Left cardiac atrium (tissue), 4 donors: ENCODE measurements around the gene UBE2O. TPM values are rescaled to one million over a fixed set of nuclear protein-coding genes. Genes with fewer than 3 reads are reported as not detected.
A peak's percentile ranks its signal among the peaks of the same experiment; 100 is the strongest.

ENCODE experiments used
- ATAC-seq, 2 donors: fragments of 200-7000 bp; cut with Tn5 transposase; one replicate each; pipeline ENCODE4 v1.9.1; 2020; ENCODE audit warnings: mild to moderate bottlenecking in 2 of 2, moderate library complexity in 2 of 2
- DNase-seq: peaks from one replicate; pipeline ENCODE4 v3.0.0-alpha.2; 2020
- intact Hi-C, 2 donors: fragments of 100-400 bp; cut with DNase I; formaldehyde crosslinking; loops; one replicate each; pipeline versions ENCODE4 v1.14.1 to v1.15.1; 2022 to 2023
- total RNA-seq, 2 donors: library from RNA; stranded (reverse); fragmentation: NEBNext Ultra II Directional; extraction: Animal tissue kit (Norgen Biotek cat#: 25700); gene quantifications; one replicate each; pipeline ENCODE4 v1.2.1, GENCODE V29; 2021
- donor health status: DM: no; HTN: yes; CAD: no.
- donor health status: DM: no; HTN: yes; CAD: no; lungs with severe emphysema.
- donor health status: DM: yes; HTN: yes; CAD: no.
- donor health status: Dilated cardiomyopathy.

The UBE2O gene
- total RNA-seq, 2 donors from 2014 or later = 28.3 to 29.1 TPM

DNA sequence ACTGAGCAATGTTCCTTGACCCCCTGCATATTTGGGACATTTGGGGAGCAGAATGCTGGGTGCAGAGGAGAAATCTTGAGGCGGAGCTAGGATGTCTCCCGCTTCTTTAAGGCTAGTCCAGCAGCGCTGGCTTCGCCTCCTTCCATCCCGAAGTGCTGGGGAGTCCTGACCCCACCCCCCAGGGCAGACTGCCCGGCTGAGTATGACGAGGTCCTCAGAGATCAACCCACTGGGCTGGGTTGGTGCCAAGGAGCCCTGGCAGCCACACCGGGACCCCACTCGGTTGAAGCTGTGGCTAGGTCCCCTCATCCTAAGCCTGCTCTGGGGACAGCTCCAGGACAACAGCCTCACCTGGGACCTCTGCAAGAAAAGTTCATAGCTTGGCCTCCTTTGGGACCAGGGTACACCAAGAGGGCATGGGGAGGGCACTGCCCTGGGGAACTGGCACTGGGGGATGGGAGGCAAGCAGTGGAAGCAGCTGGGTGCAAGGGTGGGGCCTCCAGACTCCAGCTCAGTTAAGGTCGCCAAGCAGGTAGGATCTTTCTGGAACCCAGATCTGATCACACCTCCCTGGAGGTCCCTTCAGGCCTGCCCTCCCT lies 37.3 kb upstream of the UBE2O start:
- intact Hi-C loops = no loop called here
- no peak for ATAC-seq
- no peak for DNase-seq

DNA sequence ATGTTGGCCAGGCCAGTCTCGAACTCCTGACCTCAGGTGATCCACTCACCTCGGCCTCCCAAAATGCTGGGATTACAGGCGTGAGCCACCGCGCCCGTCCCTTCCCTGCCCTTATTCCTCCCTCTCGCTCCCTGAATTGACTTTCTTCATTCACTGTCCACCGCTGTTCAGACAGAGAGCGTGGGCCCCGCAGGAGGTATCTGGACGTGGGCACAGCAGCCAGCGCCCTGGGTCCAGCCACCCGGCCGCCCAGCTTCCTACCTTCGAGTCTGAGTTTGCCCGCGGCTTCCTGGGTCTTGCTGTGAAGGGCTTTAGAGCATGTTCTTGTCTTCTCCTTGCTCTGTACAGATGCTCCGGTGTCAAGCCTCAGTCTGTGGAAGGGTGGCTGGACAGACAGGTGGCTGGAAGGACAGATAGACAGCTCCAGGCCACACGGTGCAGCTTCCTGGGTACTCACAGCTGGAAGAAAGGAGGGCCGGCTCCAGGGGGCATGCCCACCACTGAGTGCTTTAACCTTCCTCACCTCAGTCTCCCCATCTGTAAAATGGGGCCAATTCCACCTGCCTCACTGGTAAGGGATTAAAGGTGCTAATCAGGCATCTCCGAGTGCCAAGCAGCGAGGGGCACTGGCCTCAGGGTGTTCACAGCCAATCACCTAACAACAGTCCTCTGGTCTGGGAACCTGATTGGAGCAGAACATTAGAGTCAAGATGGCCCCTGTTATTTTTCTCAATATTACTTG lies 34.7 kb upstream of the UBE2O start:
- no peak for ATAC-seq
- no peak for DNase-seq
- intact Hi-C loops = no loop called here

DNA sequence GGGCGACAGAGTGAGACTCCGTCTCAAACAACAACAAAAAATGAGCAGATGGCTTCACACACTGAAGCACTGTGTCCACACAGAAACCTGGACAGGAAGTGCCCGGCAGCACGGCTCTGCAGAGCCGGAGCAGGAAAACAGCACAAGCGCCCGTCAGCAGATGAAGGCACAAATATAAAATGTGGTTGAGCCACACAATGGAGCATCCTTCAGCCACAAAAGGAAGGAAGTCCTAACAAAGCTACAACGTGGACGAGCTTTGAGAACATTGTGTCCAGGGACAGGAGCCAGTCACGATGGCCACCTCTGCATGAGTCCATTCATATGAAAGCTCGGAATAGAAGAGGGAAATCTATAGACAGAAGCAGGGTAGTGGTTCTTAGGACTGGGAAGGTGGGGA lies 32.6 kb upstream of the UBE2O start:
- peak; percentile 57 to 63 for ATAC-seq
- DNase-seq = no peak
- intact Hi-C loops = no loop called here

DNA sequence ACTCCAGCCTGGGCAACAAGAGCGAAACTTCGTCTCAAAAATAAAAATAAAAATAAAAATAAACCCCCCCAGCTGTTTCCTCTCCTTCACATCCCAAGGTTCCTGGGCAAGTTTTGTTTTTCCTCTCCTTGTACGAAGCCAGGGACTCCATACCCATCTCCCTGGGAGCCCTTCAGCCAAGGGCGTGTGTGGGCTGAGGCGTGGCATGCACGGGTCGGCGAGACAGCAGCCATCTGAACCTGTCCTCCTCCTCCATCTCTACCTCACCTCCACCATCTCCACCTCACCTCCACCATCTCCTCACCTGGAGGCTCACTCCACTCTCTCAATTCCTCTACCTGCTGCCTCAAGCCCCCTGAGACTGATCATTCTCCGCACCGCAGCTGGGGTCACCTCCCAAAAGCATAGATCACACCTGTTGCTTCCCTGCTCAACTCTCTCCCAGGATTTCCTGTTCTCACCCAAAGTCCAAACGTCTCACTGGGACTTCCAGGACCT lies 31.3 kb upstream of the UBE2O start:
- ATAC-seq = no peak
- no peak for DNase-seq
- intact Hi-C loops = no loop called here

DNA sequence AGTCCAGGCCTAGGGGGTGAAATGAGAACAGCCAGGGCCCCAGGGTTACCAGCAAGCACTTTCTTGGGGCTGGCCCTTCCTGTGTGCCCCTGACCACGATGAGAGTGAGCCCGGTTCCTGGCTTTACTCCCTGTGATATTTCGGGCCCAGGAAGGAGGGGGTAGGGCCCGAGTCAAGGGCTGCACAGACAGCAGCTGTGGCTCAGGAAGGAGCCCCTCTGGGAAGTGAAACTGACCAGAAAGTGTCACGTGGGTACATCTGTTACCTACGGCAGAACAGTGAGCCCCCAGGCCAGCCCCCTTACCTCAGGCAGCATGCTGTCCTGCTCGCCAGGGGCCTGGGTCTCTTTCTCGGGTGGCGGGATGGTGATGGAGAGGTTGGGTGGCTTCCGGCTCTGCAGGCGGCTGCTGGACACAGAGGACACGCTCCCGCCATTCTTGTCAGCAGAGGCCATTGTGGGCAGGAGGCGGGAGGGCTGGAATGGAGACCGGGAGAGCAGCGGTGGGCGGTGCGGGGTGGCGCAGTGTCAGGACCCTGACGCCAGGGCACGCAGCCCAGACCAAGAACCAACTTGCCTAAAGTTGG lies 28.2 kb upstream of the UBE2O start:
- DNase-seq (no peak), ATAC-seq (peak; percentile 25 to 42)
- intact Hi-C loops = no loop called here

DNA sequence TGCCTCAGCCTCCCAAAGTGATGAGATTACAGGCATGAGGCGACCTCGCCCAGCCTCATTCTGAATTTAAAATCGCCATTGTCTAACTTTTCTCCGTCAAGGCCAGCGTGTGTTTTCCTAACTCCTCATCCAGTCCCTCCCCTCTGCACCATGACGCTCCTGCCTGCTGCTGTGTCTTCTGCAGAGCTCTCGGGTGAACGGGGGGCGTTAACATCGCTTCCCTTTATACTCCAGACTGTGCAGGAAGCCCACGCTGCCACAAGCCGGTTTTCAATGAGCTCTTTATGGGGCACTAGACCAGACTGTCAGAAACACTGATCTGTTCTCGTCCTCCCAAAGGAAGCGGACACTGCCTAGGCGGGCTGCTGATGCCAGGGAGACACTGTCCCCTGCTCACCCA lies 27.7 kb upstream of the UBE2O start:
- DNase-seq = no peak
- ATAC-seq = no peak
- intact Hi-C loops = no loop called here

DNA sequence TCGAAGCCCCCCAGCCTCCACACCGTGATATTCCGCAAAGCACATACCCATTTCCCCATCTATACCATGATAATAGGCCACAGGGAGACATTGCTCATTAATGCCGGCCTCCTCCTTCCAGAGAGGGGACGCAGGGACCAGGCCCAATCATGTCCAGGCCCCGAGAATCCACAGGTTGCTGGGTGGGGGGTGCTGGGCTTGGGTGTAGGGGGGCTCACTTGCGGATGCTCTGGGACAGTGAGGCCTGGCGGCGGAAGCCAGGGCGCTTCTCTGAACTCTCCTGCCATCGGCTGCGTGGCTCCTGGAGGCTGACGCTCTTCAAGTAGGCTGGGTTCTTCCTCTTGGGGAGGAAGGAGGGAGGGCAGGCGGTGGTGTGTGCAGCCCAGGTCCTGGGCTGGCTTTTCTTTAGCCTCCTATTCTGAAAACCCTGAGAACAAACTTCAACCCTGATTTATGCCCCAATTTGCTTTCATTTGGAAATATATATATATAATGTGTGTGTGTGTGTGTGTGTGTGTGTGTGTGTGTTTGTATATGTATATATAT lies 26.6 kb upstream of the UBE2O start:
- intact Hi-C loops = no loop called here
- no peak for ATAC-seq
- DNase-seq = no peak

DNA sequence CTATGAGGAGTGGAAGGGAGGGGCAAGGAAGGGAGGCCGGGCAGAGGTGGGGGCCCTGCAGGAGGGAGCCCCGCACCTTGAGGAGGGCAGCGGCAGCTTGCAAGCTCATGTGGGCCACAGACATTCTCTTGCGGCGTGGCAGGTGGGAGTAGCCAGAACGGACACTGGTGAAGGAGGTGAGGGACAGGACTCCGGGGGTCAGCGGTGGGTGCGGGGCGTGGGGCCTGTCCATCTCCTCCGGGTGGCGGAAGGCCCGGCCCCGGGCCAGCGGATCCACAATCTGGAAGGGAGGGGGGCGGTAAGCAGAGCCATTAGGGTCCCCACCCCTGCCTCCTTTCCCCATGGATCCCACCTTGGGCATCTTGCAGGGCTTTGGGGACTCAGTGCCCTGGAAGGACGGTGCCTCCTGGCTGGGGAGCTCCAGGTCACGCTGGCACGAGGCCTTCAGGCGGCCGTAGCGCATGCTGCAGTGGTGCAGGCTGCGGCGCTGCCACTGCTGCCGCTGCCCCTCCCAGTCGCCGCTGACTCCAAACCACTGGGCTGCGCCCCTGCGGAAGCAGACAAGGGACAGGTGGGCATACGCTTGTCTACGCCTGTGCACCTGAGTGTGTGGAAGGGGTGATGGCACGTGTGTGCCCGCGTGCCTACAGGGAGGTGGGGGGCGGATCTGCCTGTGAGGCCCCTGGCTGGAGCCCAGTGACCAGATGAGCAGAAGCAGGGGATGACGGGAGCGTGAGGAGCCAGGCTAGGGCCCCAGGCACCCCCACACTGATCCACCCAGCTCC lies 26.0 kb upstream of the UBE2O start:
- ATAC-seq = no peak
- intact Hi-C loops = no loop called here
- no peak for DNase-seq

DNA sequence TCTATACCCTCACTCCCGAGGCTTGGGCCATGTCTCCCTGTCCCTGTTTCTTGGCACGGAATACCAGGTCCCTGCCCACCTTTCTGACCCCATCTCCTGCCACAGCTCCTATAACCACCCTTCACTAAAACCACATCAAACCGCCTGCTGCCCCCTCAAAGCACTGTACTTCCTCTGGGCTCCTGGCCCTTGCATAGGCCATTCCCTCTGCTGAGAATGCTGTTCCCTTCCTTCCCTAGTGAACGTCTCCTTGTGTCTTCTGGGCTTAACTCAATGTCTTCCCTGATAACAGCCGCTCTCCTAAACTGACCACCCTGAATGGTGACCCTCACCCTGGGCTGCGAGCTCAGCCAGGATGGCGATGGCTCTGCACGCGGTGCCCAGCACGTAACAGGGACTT lies 25.1 kb upstream of the UBE2O start:
- no peak for ATAC-seq
- no peak for DNase-seq
- intact Hi-C loops = no loop called here

DNA sequence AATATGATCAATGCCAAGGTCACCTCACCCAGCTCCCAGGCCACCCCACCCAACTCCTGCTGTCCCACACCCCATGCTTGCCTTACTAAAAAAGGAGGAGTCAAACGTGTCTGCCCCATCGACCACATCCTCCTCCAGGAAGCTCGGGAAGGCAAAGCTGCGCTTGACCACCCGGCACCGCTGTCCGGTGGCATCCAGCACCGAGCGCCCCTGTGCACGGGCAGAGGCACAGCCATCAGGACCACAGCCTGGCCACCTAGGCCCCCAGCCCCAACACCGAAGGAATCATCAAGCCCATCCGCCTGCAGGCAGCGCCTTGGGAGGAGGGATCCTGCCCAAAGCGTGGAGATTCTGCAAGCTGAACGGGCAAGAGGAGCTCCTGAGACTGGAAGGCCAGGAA lies 24.6 kb upstream of the UBE2O start:
- intact Hi-C loops = no loop called here
- ATAC-seq (no peak), DNase-seq (no peak)

DNA sequence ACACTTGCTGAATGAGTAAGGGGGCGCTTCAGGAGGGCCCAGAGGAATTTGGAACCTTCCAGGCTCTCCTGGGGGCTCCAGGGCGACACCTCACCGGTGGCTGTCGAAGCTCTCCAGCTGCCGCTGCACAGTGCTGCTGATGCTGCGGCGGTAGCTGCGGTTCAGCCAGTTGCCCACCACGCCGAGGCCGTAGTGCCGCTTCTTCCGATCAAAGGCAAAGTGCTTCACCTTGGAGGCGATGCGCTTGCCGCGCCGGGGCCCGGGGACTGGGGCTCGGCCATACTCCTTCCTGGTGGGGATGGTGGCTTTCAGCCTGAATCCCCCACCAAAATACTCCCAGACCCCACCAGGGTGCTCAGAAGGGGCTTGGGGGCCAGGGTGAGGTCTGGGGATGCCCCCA lies 23.8 kb upstream of the UBE2O start:
- ATAC-seq (no peak), DNase-seq (no peak)
- intact Hi-C loops = no loop called here

DNA sequence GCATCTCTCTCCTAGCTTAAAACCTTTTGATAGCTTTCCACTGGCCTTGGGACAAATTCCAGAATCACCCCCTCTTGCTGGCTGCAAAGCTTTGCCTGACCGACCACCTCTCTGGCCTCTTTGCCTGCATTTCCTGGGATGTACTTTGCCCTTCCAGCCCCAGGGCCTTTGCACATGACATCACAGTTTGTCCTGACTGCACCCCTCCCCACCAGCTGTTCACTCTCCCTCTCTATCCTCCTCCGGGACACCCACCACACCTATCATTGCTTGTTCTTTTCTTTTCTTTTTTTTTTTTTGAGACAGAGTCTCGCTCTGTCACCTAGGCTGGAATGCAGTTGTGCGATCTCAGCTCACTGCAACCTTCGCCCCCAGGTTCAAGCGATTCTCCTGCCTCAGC lies 22.4 kb upstream of the UBE2O start:
- intact Hi-C loops = no loop called here
- no peak for DNase-seq
- no peak for ATAC-seq

DNA sequence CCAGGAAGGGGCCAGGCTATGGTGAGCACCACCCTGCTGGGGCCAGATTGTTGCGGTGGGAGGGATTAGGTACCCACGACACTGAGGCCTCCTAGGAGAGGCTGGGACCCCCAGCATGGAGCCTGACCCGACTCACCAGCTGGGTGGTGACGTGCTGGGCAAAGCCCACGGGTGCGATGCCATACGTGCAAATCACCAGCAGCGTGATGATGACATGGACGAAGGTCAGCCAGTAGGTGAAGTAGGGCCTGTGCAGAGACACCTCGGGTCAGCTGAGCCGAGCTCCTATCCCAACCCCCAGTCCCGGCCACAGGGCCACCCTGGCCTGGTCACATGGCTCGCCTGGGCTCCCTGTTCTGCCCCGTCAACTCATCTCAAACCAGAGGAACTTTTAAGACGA lies 21.9 kb upstream of the UBE2O start:
- no peak for DNase-seq
- ATAC-seq = no peak
- intact Hi-C loops = no loop called here

DNA sequence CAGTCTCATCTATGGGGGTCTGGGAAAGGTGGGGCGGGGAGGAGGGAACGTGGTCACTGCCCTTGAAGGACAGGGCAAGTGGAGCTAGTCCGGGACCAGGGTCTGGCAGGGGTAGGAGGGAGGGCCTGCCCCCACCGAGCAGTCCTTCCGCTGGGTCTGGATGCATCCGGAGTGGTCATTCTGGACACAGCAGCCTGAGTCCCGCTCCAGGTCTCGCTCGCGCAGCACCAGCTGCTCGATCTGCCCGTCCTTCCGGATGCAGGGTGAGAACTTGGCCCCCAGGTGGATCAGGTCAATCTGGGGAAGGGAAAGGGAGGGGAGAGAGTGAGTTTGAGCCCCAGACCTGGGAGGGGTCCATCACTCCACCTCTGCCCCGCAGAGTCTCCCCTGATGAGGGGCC lies 21.3 kb upstream of the UBE2O start:
- no peak for DNase-seq
- no peak for ATAC-seq
- intact Hi-C loops = no loop called here

DNA sequence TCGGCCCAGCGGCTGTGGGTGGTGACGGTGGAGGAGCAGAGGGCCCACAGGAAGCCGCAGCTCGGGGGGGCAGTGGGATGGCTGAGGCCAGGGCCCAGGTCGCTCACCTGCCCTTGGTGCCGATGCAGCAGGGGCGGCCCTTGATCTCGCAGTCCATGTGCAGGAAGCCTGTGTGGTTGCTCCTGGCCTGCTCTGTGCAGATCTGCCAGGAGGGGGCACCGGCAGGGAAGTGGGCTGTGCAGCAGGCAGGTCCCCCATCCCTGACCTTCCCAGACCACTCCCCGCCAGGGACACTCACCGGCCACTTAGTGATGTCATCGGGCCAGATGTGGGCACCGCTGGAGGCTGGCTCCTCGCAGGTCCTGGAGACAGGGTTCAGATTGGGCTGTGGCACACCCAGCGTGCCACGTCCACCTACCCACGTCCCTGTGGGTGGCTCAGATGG lies 20.6 kb upstream of the UBE2O start:
- intact Hi-C loops = no loop called here
- no peak for ATAC-seq
- DNase-seq = no peak

DNA sequence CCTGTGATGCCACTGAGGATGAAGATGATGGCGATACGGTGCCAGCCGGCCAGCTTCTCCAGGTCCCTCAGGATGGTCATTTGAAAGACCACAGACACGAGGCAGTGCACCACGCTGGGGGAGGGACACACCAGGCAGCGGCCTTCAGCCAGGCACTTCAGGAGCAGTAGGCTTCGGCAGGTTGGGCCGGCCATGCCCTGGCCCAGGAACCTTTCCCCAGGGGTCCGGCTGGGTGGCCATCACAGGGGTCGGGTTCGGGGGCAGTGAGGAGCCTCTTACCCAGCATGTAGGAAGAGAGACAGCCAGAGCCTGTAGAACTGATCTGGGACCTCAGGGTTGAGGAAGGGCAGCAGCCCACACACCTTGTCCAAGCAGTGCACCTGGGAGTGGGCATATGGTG lies 19.8 kb upstream of the UBE2O start:
- intact Hi-C loops = no loop called here
- DNase-seq = no peak
- no peak for ATAC-seq

DNA sequence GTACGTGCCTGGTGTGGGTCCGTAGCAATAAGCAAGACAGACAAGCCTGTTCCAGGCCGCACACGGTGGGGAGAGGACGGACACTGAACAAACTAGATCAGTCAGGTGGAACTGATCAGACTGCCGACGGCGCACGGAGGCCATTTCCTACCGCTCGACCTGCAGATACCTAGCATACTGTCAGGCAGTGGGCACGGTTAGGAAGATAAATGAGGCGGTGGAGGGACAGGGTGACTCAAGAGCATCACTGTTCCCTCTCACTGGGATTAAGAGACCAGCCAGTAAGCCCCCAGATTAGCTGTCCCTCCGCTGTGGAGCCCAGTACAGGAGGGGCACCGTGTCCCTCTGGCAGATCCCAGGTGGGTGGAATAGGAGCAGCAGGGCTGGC lies 19.3 kb upstream of the UBE2O start:
- intact Hi-C loops = no loop called here
- DNase-seq = no peak
- ATAC-seq = no peak

DNA sequence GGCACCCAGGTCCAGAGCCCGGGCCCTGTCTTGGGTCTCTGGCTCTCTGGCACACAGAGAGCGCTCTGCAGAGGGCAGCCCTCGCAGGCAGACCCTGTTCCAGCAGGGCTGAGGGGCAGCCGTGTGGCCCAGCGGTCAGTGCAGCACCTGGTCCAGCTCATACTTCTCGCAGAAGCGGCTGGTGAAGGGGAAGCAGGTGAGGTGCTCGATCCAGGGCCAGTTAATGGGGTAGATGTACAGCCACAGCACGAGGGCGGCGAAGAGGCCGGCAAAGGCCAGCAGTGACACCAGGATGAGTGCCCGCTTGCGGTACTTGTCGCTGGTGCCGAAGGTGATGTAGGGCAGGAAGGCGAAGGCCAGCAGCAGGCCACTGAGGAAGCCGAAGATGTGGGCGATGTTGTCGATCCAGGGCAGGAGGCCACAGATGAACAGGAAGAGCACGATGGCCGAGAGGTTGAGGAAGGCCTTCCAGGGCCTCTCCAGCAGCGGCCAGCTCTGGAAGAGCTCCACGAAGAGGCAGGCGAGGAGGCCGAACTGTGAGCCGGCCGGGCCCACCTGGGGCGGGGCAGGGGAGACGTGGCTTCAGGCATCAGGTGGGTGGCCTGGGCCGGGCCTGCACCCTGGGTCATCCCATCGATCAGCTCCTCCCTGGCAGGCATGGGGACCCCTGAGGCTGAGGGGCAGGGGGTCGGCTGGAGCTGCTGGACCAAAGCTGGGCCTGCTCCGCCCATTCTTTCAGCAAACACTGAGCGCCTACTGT lies 18.7 kb upstream of the UBE2O start:
- DNase-seq = no peak
- no peak for ATAC-seq
- intact Hi-C loops = no loop called here
